ENCODE results near the gene ITIH5.

GRCh38 chr10:7679256-7679655 lies 12.5 kb upstream of the ITIH5 start:
- TF ChIP-seq FOXJ2 (tag; IDR thresholded peaks at IDR 0.05), result no peak
- no peak for TF ChIP-seq ELF1 (tag; IDR thresholded peaks at IDR 0.05)
- TF ChIP-seq POLR2A (conservative IDR thresholded peaks at IDR 0.05), result no peak
- TF ChIP-seq, protein P1, sequence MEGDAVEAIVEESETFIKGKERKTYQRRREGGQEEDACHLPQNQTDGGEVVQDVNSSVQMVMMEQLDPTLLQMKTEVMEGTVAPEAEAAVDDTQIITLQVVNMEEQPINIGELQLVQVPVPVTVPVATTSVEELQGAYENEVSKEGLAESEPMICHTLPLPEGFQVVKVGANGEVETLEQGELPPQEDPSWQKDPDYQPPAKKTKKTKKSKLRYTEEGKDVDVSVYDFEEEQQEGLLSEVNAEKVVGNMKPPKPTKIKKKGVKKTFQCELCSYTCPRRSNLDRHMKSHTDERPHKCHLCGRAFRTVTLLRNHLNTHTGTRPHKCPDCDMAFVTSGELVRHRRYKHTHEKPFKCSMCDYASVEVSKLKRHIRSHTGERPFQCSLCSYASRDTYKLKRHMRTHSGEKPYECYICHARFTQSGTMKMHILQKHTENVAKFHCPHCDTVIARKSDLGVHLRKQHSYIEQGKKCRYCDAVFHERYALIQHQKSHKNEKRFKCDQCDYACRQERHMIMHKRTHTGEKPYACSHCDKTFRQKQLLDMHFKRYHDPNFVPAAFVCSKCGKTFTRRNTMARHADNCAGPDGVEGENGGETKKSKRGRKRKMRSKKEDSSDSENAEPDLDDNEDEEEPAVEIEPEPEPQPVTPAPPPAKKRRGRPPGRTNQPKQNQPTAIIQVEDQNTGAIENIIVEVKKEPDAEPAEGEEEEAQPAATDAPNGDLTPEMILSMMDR (IDR thresholded peaks at IDR 0.05 in 2 of 3, conservative IDR thresholded peaks at IDR 0.05 in 1 of 3; ENCODE audit: insufficient read depth in 2 of 3, low read depth in 1 of 3, low read length in 3 of 3), result no peak
- TF ChIP-seq NFE2L1 (tag; IDR thresholded peaks at IDR 0.05; ENCODE audit: borderline replicate concordance, low read depth), result no peak
